Astrocyte (in vitro differentiated cells and primary cell): Measurements from ENCODE around the gene CNTROB. TPM values are rescaled to one million over a fixed set of nuclear protein-coding genes. Genes with fewer than 3 reads are reported as not detected.
"Not testable (repeated sequence)": the region's sequence is repeated elsewhere in the genome, so short reads cannot be mapped to it uniquely, and the experiment has no call there.

ENCODE experiments used
- DNase-seq: peaks from one replicate; pipeline ENCODE4 v3.0.0-alpha.2; 2010; ENCODE audit warnings: low read depth
- FAIRE-seq: peaks from 2 replicates; lab custom pipeline; 2011; peaks lifted over from hg19 to GRCh38; lab: Jason Lieb, UNC
- H2AFZ ChIP-seq: 2 replicates; pipeline ENCODE4 v1.6.0; 2012; ENCODE audit warnings: low read depth, low read length, inconsistent platforms
- H3K27ac ChIP-seq: 2 replicates; pipeline ENCODE4 v1.5.1; 2011; ENCODE audit warnings: low read depth, low read length, inconsistent platforms
- H3K27me3 ChIP-seq: 2 replicates; pipeline ENCODE4 v1.6.0; 2011; ENCODE audit warnings: low read length, inconsistent platforms; ENCODE audit not compliant: insufficient read depth
- H3K36me3 ChIP-seq: 2 replicates; pipeline ENCODE4 v1.5.1; 2011; ENCODE audit warnings: low read length, inconsistent platforms; ENCODE audit not compliant: insufficient read depth
- H3K4me1 ChIP-seq: 2 replicates; pipeline ENCODE4 v1.5.1; 2011; ENCODE audit warnings: low read length, inconsistent platforms; ENCODE audit not compliant: insufficient read depth
- H3K4me2 ChIP-seq: 2 replicates; pipeline ENCODE4 v1.6.0; 2012; ENCODE audit warnings: low read length, inconsistent platforms
- H3K4me3 ChIP-seq: 2 replicates; pipeline ENCODE4 v1.5.1; 2011; ENCODE audit warnings: low read depth, mild to moderate bottlenecking, low read length, inconsistent platforms; ENCODE audit not compliant: insufficient read depth
- H3K79me2 ChIP-seq: 2 replicates; pipeline ENCODE4 v1.6.0; 2012; ENCODE audit warnings: mild to moderate bottlenecking, low read length, inconsistent platforms; ENCODE audit not compliant: insufficient read depth
- H3K9ac ChIP-seq: 2 replicates; pipeline ENCODE4 v1.6.0; 2012; ENCODE audit warnings: mild to moderate bottlenecking, low read length, inconsistent platforms
- H3K9me3 ChIP-seq: 2 replicates; pipeline ENCODE4 v1.5.1; 2012; ENCODE audit warnings: low read depth, mild to moderate bottlenecking, low read length, inconsistent platforms; ENCODE audit not compliant: insufficient read depth
- H4K20me1 ChIP-seq: 2 replicates; pipeline ENCODE4 v1.6.0; 2012; ENCODE audit warnings: low read length, inconsistent platforms; ENCODE audit not compliant: insufficient read depth
- H3K27ac Mint-ChIP-seq: one replicate; pipeline ENCODE4 v1.8.0; 2021; ENCODE audit warnings: mild to moderate bottlenecking, mixed read lengths; ENCODE audit not compliant: unreplicated experiment
- H3K27me3 Mint-ChIP-seq: one replicate; pipeline ENCODE4 v1.8.0; 2021; ENCODE audit warnings: low read depth, mixed read lengths; ENCODE audit not compliant: unreplicated experiment
- H3K36me3 Mint-ChIP-seq: one replicate; pipeline ENCODE4 v1.8.0; 2021; ENCODE audit warnings: low read depth, mixed read lengths; ENCODE audit not compliant: unreplicated experiment
- H3K4me1 Mint-ChIP-seq: one replicate; pipeline ENCODE4 v1.8.0; 2021; ENCODE audit warnings: low read depth, mixed read lengths; ENCODE audit not compliant: unreplicated experiment
- H3K4me3 Mint-ChIP-seq: one replicate; pipeline ENCODE4 v1.8.0; 2021; ENCODE audit warnings: mild to moderate bottlenecking, moderate library complexity, mixed read lengths; ENCODE audit not compliant: unreplicated experiment
- H3K9me3 Mint-ChIP-seq: one replicate; pipeline ENCODE4 v1.8.0; 2021; ENCODE audit warnings: mild to moderate bottlenecking, mixed read lengths; ENCODE audit not compliant: unreplicated experiment
- CTCF ChIP-seq: IDR thresholded peaks from 2 replicates; pipeline ENCODE4 v1.5.1; 2011; ENCODE audit warnings: low read depth, mild to moderate bottlenecking, inconsistent platforms, low read length, moderate library complexity; ENCODE audit not compliant: insufficient read depth
- EZH2 ChIP-seq: IDR thresholded peaks from 2 replicates; pipeline ENCODE4 v1.6.1; 2012; ENCODE audit warnings: mild to moderate bottlenecking, low read length, inconsistent platforms; ENCODE audit not compliant: insufficient read depth
- total RNA-seq: library from RNA; stranded (reverse); gene quantifications from 2 replicates; pipeline ENCODE4 v1.2.1, GENCODE V29; 2021

CNTROB gene
- total RNA-seq, 1 donor from 2014 or later, result 25.3 TPM

- no peak overlapping the region for H3K4me3 Mint-ChIP-seq
- H3K4me1 Mint-ChIP-seq, result peaks cover 6% of the 10 kb centered on the region
- Histone ChIP-seq H4K20me1 (no peaks in the 10 kb centered on the region), H3K4me3 (no peak overlapping the region), H3K9ac (no peak overlapping the region), H3K9me3 (no peaks in the 10 kb centered on the region), H3K4me2 (no peak overlapping the region), H3K79me2 (no peaks in the 10 kb centered on the region), H3K27ac (no peak overlapping the region), H2AFZ (no peak overlapping the region), H3K4me1 (no peaks in the 10 kb centered on the region), H3K27me3 (no peaks in the 10 kb centered on the region), H3K36me3 (peaks cover 24% of the 10 kb centered on the region)
- H3K36me3 Mint-ChIP-seq, result peaks cover 16% of the 10 kb centered on the region
- FAIRE-seq, result no peak
- no peak overlapping the region for H3K27ac Mint-ChIP-seq
- H3K9me3 Mint-ChIP-seq, result peaks cover 2% of the 10 kb centered on the region
- no peaks in the 10 kb centered on the region for H3K27me3 Mint-ChIP-seq
- DNase-seq, result no peak
- no peak for TF ChIP-seq CTCF
- TF ChIP-seq EZH2, result no peak
These were observed 19.3 kb downstream of the CNTROB start for GRCh38 chr17:7951143-7951792.

GRCh38 chr17:7953266-7953665 lies 21.3 kb downstream of the CNTROB start:
- H3K4me1 Mint-ChIP-seq, FAIRE-seq, DNase-seq: not testable (repeated sequence)

GRCh38 chr17:7955414-7956227 lies 23.6 kb downstream of the CNTROB start:
- Mint-ChIP-seq H3K36me3 (no peaks in the 10 kb centered on the region), H3K9me3 (no peaks in the 10 kb centered on the region), H3K27ac (no peak overlapping the region), H3K27me3 (no peaks in the 10 kb centered on the region), H3K4me3 (no peak overlapping the region), H3K4me1 (no peaks in the 10 kb centered on the region)
- Histone ChIP-seq H3K4me1 (no peaks in the 10 kb centered on the region), H3K4me3 (no peak overlapping the region), H3K9ac (no peak overlapping the region), H3K4me2 (no peak overlapping the region), H2AFZ (no peak overlapping the region), H3K27ac (no peak overlapping the region), H3K36me3 (no peaks in the 10 kb centered on the region), H3K79me2 (no peaks in the 10 kb centered on the region), H3K27me3 (no peaks in the 10 kb centered on the region), H4K20me1 (no peaks in the 10 kb centered on the region), H3K9me3 (no peaks in the 10 kb centered on the region)
- TF ChIP-seq EZH2, result no peak
- TF ChIP-seq CTCF, result no peak
- FAIRE-seq (no peak), DNase-seq (no peak)

More at GRCh38 chr17:7953266-7953665, 21.3 kb downstream of the CNTROB start:
- not testable (repeated sequence) for H3K4me3 ChIP-seq, H3K27me3 ChIP-seq, H4K20me1 ChIP-seq, H3K4me2 ChIP-seq, H3K9me3 Mint-ChIP-seq, H3K4me3 Mint-ChIP-seq, H3K27me3 Mint-ChIP-seq, H3K4me1 ChIP-seq, H3K9me3 ChIP-seq, H3K9ac ChIP-seq, H3K27ac Mint-ChIP-seq, H3K79me2 ChIP-seq, H2AFZ ChIP-seq, H3K27ac ChIP-seq
- peaks cover 12% of the 10 kb centered on the region for H3K36me3 Mint-ChIP-seq
- peaks cover 12% of the 10 kb centered on the region for H3K36me3 ChIP-seq
